A549 treated with RU486 at 1 μM for 4 hours (cell line): ENCODE measurements around the gene GLI3. TPM values are rescaled to one million over a fixed set of nuclear protein-coding genes. Genes with fewer than 3 reads are reported as not detected.

Experiments
- total RNA-seq: library from RNA; stranded (reverse); fragments of 200-300 nt; extraction: Qiagen RNA extraction; gene quantifications from 5 replicates; pipeline ENCODE4 v1.2.3, GENCODE V29; 2022; ENCODE audit warnings: low read depth

The GLI3 gene
- total RNA-seq, result 0.15 to 0.47 TPM (median 0.21 TPM) in 5 replicates

GRCh38 chr7:42236976-42237810, at the start of gene GLI3:
Gene GLI3 (minus strand): TSS chr7:42237209. CDS start chr7:42223253, 13,956 bp downstream.

